ENCODE results near the gene FERD3L. TPM values are rescaled to one million over a fixed set of nuclear protein-coding genes. Genes with fewer than 3 reads are reported as not detected.

The FERD3L gene
- total and polyA plus RNA-seq, 5 donors from 2014 or later: not detected

DNA sequence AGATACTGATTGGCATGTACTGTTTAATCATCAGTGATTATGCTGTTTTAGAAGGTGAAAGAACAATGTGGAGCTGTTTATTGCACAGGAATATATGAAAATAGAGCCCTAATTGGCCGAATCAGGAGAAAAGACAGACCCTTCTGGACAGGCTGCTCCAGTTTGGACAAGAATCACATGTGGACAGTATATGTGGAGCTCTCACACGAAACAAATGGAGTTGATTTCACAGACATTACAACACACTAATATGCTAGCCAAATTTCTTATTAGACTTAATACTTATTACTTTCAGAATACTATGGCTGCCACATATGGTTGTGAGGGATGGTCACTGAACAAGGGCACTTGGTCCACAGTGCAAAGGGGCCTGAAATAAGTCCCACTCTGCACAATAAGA lies 43.3 kb downstream of the FERD3L start:
- H3K4me3 ChIP-seq (ENCODE audit: low read depth, low read length): no peak overlapping the region
- Mint-ChIP-seq H3K27ac (no peak overlapping the region), H3K4me1 (peaks cover 0 to 3% (median under 1%) of the 10 kb centered on the region in 4 donors), H3K36me3 (no peaks in the 10 kb centered on the region), H3K4me3 (no peak overlapping the region), H3K27me3 (peaks cover 38% of the 10 kb centered on the region), H3K9me3 (peaks cover 0 to 1% (median 0%) of the 10 kb centered on the region in 7 donors)
- H3K27ac ChIP-seq (ENCODE audit: insufficient read depth, low read length, poor library complexity, severe bottlenecking): no peak overlapping the region
- no peaks in the 10 kb centered on the region for H3K36me3 ChIP-seq (ENCODE audit: control insufficient read depth, insufficient read depth, low read length)
- H3K9me3 ChIP-seq (ENCODE audit: control insufficient read depth in 2 of 2, low read length in 2 of 2): no peaks in the 10 kb centered on the region
- H3K4me1 ChIP-seq (ENCODE audit: control insufficient read depth, insufficient read depth, low read length, poor library complexity, severe bottlenecking): no peaks in the 10 kb centered on the region
- peaks cover 11% of the 10 kb centered on the region for H3K27me3 ChIP-seq (ENCODE audit: control insufficient read depth, insufficient read depth, low read length)
- DNase-seq: no peak
- ATAC-seq (ENCODE audit: low read depth in 2 of 2): no peak

- H3K27me3 ChIP-seq (ENCODE audit: control insufficient read depth, insufficient read depth, low read length): peaks cover 6% of the 10 kb centered on the region
- Mint-ChIP-seq H3K27ac (no peak overlapping the region), H3K9me3 (peaks cover 0 to 1% (median 0%) of the 10 kb centered on the region in 7 donors)
These were observed 43.7 kb downstream of the FERD3L start for GRCh38 chr7:19101472-19101871.

GRCh38 chr7:19099924-19100323 lies 45.3 kb downstream of the FERD3L start:
- no peak overlapping the region for H3K4me3 ChIP-seq (ENCODE audit: low read depth, low read length)
- H3K4me1 ChIP-seq (ENCODE audit: control insufficient read depth, insufficient read depth, low read length, poor library complexity, severe bottlenecking): no peaks in the 10 kb centered on the region
- H3K9me3 ChIP-seq (ENCODE audit: control insufficient read depth in 2 of 2, low read length in 2 of 2): no peaks in the 10 kb centered on the region
- no peaks in the 10 kb centered on the region for H3K36me3 ChIP-seq (ENCODE audit: control insufficient read depth, insufficient read depth, low read length)
- H3K27ac Mint-ChIP-seq: no peak overlapping the region
- no peak overlapping the region for H3K4me3 Mint-ChIP-seq
- H3K36me3 Mint-ChIP-seq: no peaks in the 10 kb centered on the region
- H3K4me1 Mint-ChIP-seq: no peaks in the 10 kb centered on the region
- no peak overlapping the region for H3K27ac ChIP-seq (ENCODE audit: insufficient read depth, low read length, poor library complexity, severe bottlenecking)
- ATAC-seq (ENCODE audit: low read depth in 2 of 2): no peak
- H3K9me3 Mint-ChIP-seq: peaks cover 0 to 1% (median 0%) of the 10 kb centered on the region in 7 donors
- no peak for DNase-seq
- peaks cover 18% of the 10 kb centered on the region for H3K27me3 Mint-ChIP-seq
- peaks cover under 1% of the 10 kb centered on the region for H3K27me3 ChIP-seq (ENCODE audit: control insufficient read depth, insufficient read depth, low read length)

More at GRCh38 chr7:19101472-19101871, 43.7 kb downstream of the FERD3L start:
- Histone ChIP-seq H3K9me3 (ENCODE audit: control insufficient read depth in 2 of 2, low read length in 2 of 2) (no peaks in the 10 kb centered on the region), H3K27ac (ENCODE audit: insufficient read depth, low read length, poor library complexity, severe bottlenecking) (no peak overlapping the region), H3K4me3 (ENCODE audit: low read depth, low read length) (no peak overlapping the region), H3K4me1 (ENCODE audit: control insufficient read depth, insufficient read depth, low read length, poor library complexity, severe bottlenecking) (no peaks in the 10 kb centered on the region), H3K36me3 (ENCODE audit: control insufficient read depth, insufficient read depth, low read length) (no peaks in the 10 kb centered on the region)
- no peak for ATAC-seq (ENCODE audit: low read depth in 2 of 2)
- Mint-ChIP-seq H3K36me3 (no peaks in the 10 kb centered on the region), H3K27me3 (peaks cover 34% of the 10 kb centered on the region), H3K4me3 (no peak overlapping the region), H3K4me1 (peaks cover 0 to 3% (median 0%) of the 10 kb centered on the region in 4 donors)
- DNase-seq: no peak

DNA sequence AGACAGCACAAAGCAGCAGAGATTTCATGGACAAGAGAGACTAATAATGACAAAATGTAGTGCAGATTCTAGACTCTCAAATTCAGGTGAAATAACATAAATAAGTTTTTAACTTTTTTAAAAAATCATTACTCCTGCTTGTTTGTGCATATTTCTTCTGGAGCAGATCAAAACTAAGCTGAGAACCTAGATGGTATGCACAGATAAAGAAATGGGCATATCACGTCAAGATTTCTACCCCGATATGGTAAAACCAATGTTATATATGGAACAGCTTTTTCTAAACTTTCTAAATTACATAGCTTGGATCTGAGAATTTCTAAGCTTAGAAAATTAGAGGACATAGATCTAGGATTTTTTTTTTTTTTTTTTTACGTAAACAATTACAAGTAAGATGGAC lies 46.0 kb downstream of the FERD3L start:
- Histone ChIP-seq H3K9me3 (ENCODE audit: control insufficient read depth in 2 of 2, low read length in 2 of 2) (no peaks in the 10 kb centered on the region), H3K27me3 (ENCODE audit: control insufficient read depth, insufficient read depth, low read length) (no peaks in the 10 kb centered on the region), H3K4me3 (ENCODE audit: low read depth, low read length) (no peak overlapping the region), H3K27ac (ENCODE audit: insufficient read depth, low read length, poor library complexity, severe bottlenecking) (no peak overlapping the region), H3K4me1 (ENCODE audit: control insufficient read depth, insufficient read depth, low read length, poor library complexity, severe bottlenecking) (no peaks in the 10 kb centered on the region), H3K36me3 (ENCODE audit: control insufficient read depth, insufficient read depth, low read length) (no peaks in the 10 kb centered on the region)
- DNase-seq (no peak), ATAC-seq (ENCODE audit: low read depth in 2 of 2) (no peak)
- Mint-ChIP-seq H3K27me3 (peaks cover 11% of the 10 kb centered on the region), H3K4me1 (no peaks in the 10 kb centered on the region), H3K9me3 (peaks cover 0 to 1% (median 0%) of the 10 kb centered on the region in 7 donors), H3K36me3 (no peaks in the 10 kb centered on the region), H3K4me3 (no peak overlapping the region), H3K27ac (no peak overlapping the region)

GRCh38 chr7:19098510-19098909 lies 46.7 kb downstream of the FERD3L start:
- Histone ChIP-seq H3K27me3 (ENCODE audit: control insufficient read depth, insufficient read depth, low read length) (no peaks in the 10 kb centered on the region), H3K4me1 (ENCODE audit: control insufficient read depth, insufficient read depth, low read length, poor library complexity, severe bottlenecking) (no peaks in the 10 kb centered on the region), H3K27ac (ENCODE audit: insufficient read depth, low read length, poor library complexity, severe bottlenecking) (no peak overlapping the region), H3K9me3 (ENCODE audit: control insufficient read depth in 2 of 2, low read length in 2 of 2) (no peaks in the 10 kb centered on the region), H3K4me3 (ENCODE audit: low read depth, low read length) (no peak overlapping the region), H3K36me3 (ENCODE audit: control insufficient read depth, insufficient read depth, low read length) (no peaks in the 10 kb centered on the region)
- Mint-ChIP-seq H3K27ac (no peak overlapping the region), H3K36me3 (no peaks in the 10 kb centered on the region), H3K4me1 (no peaks in the 10 kb centered on the region), H3K9me3 (peaks cover 0 to 1% (median 0%) of the 10 kb centered on the region in 7 donors), H3K4me3 (no peak overlapping the region), H3K27me3 (peaks cover 10% of the 10 kb centered on the region)
- DNase-seq (no peak), ATAC-seq (ENCODE audit: low read depth in 2 of 2) (no peak)

DNA sequence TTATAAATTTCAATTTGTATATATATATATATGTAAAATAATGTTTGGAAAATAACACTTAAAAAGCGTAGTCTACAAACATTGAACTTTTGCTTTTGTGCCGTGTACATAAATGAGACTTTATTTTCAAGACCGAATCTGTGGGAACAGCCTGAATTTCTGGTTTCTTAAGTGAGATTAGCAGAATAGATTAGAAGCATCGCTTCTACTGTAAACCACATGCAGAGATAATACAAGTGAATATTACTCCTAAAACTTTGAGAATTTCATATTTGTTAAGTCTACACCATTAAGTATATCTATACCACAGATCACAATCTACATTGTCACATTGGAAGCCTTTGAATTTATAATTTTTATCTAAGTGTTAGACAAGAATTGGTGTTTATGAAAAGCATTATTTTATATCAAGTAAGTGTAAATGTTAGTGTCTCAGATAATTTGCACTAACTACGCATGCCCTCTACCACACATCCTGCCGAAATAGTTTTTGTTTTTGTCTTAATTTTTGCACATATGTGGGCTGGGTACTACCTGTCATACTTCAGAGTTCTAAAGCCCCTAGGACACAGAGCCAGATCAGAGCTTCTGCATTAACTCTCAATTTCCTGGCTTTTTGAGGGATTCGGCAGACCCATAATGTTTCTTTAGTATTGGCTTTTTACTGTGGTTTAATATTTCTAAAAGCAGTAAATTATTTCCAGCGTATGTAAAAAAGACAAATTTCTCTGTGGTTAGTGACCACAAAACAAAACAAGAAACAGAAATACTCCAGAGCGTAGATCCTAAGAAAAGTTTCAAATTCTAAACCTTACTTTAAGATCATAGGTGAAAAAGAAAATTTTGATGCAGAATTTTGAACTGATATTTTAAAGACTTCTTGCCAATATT lies 47.8 kb downstream of the FERD3L start:
- no peaks in the 10 kb centered on the region for H3K9me3 ChIP-seq (ENCODE audit: control insufficient read depth in 2 of 2, low read length in 2 of 2)
- H3K4me1 Mint-ChIP-seq: no peaks in the 10 kb centered on the region
- H3K9me3 Mint-ChIP-seq: peaks cover 0 to 1% (median 0%) of the 10 kb centered on the region in 7 donors
- H3K4me3 ChIP-seq (ENCODE audit: low read depth, low read length): no peak overlapping the region
- no peak for DNase-seq
- no peak overlapping the region for H3K4me3 Mint-ChIP-seq
- no peaks in the 10 kb centered on the region for H3K4me1 ChIP-seq (ENCODE audit: control insufficient read depth, insufficient read depth, low read length, poor library complexity, severe bottlenecking)
- H3K27me3 ChIP-seq (ENCODE audit: control insufficient read depth, insufficient read depth, low read length): no peaks in the 10 kb centered on the region
- no peak for ATAC-seq (ENCODE audit: low read depth in 2 of 2)
- H3K36me3 ChIP-seq (ENCODE audit: control insufficient read depth, insufficient read depth, low read length): no peaks in the 10 kb centered on the region
- no peak overlapping the region for H3K27ac ChIP-seq (ENCODE audit: insufficient read depth, low read length, poor library complexity, severe bottlenecking)
- H3K27me3 Mint-ChIP-seq: peaks cover 16% of the 10 kb centered on the region
- no peak overlapping the region for H3K27ac Mint-ChIP-seq
- H3K36me3 Mint-ChIP-seq: no peaks in the 10 kb centered on the region

GRCh38 chr7:19095353-19095860 lies 49.8 kb downstream of the FERD3L start:
- Histone ChIP-seq H3K4me3 (ENCODE audit: low read depth, low read length) (no peak overlapping the region), H3K27ac (ENCODE audit: insufficient read depth, low read length, poor library complexity, severe bottlenecking) (no peak overlapping the region), H3K36me3 (ENCODE audit: control insufficient read depth, insufficient read depth, low read length) (no peaks in the 10 kb centered on the region), H3K27me3 (ENCODE audit: control insufficient read depth, insufficient read depth, low read length) (no peaks in the 10 kb centered on the region), H3K4me1 (ENCODE audit: control insufficient read depth, insufficient read depth, low read length, poor library complexity, severe bottlenecking) (no peaks in the 10 kb centered on the region), H3K9me3 (ENCODE audit: control insufficient read depth in 2 of 2, low read length in 2 of 2) (no peaks in the 10 kb centered on the region)
- Mint-ChIP-seq H3K36me3 (no peaks in the 10 kb centered on the region), H3K27me3 (peaks cover 16% of the 10 kb centered on the region), H3K27ac (no peak overlapping the region), H3K4me1 (no peaks in the 10 kb centered on the region), H3K9me3 (peaks cover 0 to 1% (median 0%) of the 10 kb centered on the region in 7 donors), H3K4me3 (no peak overlapping the region)
- ATAC-seq (ENCODE audit: low read depth in 2 of 2) (no peak), DNase-seq (no peak)
